ENCODE measurements around the gene SMG6.

Gene SMG6

DNA sequence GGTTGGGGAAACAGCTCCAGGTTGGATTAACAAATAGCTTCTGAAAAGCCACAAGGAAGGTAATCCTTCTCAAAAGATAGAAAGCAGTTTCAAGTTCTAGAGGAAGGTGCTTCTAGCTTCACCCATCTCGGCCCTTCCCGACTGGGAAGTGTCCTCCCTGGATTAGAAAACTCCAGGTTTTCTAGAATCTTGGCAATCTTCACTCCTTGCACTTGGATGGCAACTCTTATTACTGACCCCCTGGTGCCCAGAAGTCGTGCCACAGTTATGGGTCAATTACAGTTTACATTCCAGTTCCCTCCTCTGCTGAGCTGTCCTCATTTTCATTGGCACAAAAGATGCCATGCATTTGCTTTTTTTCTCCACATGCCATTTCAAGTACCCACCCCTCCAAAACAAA is 65.6 kb downstream of the SMG6 start:
- no peak overlapping the region for H3K4me3 ChIP-seq (ENCODE audit: low read depth, low read length)

DNA sequence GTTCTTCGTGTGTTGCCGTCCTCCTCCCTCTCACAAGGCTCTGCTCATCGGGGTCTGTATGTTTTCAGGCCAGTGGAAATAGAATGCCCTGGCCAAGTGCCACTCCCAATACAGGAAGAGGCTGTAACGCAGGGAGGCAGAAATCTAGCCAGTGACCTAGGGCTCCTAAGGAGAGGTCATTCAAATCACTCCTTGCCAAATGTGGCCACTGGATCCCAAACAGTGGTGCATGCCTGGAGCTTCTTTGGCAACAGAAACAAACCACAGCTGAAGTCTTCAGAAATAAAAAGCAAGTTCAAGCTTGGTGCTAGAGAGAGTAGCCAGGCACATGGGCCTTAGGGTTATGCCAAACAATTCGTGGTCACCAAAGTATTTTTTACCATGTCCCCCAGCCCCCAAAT is 66.1 kb downstream of the SMG6 start:
- no peak overlapping the region for H3K4me3 ChIP-seq (ENCODE audit: low read depth, low read length)

DNA sequence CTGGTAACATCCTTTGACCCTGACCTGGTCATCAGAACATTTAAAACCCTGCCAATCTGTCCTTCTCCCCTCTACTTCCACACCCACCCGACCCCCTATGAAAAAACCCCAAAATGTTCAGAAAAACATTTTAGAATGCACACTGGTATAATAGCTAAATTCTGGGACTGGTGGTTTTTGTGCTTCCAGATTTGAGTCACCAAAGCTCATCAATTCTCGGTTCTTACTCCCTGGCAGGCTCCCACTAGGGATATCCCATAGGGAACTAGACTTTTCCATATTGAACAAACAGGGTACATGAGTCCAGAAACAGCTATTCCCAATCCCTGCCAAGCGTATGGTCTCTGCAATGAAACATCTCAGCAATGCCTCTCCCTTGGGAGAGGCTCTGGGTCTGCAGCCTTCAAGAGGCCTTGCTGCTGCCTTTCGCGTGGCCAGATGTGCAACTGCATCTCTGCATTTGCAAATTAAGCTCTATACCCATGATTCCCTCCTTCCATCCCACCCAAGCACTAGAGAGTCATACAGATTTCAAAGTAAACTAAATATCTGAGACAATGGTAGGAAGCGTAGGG is 67.7 kb downstream of the SMG6 start:
- no peak overlapping the region for H3K4me3 ChIP-seq (ENCODE audit: low read depth, low read length)

DNA sequence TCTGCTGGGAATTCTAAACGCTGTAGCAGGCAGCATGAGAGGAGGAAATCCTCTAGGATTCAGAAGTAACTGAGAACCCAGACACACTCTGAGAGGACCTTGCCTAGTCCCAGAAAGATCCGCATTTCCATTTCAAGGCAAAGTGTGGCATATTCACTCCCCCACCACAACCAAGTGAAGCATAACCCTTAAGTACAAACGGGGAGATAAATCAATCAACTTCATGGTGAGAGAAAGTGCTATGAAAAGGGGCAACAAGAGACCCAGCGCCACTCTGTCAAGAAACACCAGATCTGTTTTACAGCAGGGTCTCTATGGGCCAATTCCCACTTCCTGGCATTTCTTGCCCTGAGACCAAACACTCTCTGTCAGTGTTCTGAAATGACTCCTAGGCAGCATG is 68.3 kb downstream of the SMG6 start:
- H3K4me3 ChIP-seq (ENCODE audit: low read depth, low read length) = no peak overlapping the region

DNA sequence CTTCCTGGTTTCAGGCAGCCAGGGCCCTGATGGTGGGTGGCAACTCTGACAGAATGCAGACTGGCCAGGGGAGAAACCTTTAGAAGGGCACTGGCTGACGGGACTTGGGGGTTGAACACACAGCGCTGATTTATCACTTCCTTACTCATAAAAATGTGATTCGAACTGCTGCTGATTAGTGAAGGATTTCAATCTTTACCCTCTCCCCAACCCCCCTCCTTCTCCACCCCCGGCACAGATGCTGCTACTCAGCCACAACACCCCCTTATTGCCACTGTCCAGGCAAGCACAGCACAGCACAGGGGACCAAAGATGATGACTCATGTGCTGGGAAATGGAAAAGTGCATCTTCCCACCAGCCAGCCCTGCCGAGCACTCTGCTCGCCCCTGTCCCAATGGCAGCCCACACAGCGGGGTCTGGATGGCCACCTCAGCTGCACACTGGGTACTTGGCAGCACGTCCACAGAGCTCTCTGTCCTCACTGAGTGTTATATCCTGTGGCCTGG is 70.1 kb downstream of the SMG6 start:
- no peak overlapping the region for H3K4me3 ChIP-seq (ENCODE audit: low read depth, low read length)

DNA sequence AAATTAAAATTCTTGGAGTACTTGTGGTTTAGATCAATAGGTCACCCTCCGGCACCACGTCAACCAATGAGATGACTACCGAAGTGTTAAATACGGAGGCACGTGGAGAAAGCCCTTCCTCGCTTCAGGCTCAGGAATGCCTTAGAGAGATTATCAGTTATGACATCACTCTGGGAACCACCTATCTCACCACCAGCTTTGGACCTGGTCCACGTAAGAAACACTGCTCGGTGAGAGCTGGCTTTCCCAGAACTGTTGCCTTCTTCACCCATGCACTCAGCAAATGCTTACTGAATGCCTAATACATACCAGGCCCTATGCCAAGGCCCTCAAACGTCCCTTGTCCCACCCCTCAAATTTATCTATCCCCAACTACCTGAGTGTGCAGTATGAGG is 71.3 kb downstream of the SMG6 start:
- H3K4me3 ChIP-seq (ENCODE audit: low read depth, low read length) = no peak overlapping the region

DNA sequence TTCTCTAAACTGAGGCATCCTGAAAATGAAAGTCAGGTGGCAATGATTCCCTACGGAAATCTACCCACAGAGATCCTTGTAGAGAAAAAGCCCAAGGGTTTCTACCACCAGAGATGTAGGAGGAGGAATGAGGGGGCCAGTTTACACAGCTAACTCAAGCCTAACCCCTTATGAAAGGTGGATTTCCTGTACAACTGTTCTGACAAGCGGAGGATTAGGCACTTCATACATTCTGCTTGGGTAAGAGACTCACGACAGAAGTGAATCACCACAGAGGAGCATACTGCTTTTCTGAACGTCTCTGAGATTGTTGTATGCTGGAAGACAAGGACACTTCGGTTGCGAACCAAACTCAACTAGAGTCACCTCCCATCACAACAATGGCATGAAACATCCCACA is 72.7 kb downstream of the SMG6 start:
- no peak overlapping the region for H3K4me3 ChIP-seq (ENCODE audit: low read depth, low read length)

DNA sequence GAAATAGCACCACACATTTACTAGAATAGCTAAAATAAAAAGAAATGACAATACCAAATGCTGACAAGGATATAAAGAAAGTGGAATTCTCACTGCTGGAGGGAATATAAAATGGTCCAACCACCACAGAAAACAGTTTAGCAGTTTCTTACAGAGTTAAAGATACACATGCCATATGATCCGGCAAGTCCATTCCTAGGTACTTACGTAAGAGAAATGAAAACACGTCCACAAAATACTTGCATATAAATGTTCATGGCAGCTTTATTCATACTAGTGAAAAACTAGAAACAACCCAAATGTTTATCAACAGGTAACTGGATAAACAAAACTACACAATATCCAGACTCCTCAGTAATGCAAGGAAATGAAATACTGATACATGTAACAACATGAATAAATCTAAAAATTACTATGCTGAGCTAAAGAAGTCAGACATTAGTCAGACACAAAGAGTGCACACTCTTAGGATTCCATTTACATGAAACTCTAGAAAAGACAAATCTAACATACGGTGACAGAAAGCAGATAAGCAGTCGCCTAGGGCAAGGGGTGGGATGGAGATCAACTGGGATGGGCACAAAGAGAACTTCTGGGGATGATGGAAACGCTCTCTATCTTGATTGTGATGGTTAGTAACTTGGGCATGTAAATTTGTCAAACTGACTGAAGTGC is 76.4 kb downstream of the SMG6 start:
- H3K4me3 ChIP-seq (ENCODE audit: low read depth, low read length) = no peak overlapping the region

DNA sequence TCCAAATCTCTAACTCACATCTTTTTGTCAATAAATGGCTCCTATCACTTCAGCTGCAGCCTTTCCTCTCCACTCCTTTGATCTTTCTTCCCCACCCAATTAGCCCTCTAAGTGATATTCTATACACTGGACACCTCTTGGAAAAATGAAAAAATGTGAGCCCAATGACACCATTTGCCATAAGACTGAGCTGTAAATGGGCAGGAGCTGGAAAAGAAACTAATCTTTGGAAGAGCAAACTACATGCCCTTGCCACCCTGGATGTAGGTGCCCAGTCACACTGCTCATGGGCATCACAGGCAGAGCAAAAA is 80.0 kb downstream of the SMG6 start:
- H3K4me3 ChIP-seq (ENCODE audit: low read depth, low read length) = no peak overlapping the region

DNA sequence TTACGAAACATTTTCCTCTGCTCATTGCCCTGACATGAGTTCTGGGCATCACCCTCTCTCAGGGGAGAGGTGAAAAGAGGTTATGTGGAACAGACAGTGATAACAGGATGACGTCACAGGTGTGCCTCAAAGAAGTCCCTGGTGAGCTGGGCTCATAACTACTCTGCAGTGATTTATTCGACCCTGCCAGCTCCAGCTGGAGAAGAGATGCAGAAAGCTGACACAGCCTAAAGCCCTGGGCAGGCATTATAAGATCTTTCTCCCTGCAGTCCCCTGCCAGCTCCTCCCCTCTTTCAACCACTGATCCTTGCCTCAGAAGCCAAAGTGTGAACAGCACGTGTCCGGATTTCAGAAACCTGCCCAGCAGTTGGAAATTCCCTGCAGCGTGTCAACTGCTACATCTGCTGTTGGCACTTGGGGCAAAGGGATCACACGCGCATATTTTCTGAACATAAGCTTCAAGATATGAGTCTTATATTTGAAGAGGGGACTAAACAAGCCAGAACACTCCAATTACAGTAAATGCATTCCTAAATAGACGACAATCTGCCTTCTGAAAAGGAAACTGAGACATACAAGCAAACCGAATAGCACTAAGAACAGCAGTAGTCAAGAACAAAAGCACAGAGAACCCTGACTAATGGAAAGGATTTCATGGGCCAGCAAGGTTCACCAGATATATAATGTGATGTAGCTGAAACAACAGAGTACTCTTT is 80.5 kb downstream of the SMG6 start:
- H3K4me3 ChIP-seq (ENCODE audit: low read depth, low read length) = no peak overlapping the region

DNA sequence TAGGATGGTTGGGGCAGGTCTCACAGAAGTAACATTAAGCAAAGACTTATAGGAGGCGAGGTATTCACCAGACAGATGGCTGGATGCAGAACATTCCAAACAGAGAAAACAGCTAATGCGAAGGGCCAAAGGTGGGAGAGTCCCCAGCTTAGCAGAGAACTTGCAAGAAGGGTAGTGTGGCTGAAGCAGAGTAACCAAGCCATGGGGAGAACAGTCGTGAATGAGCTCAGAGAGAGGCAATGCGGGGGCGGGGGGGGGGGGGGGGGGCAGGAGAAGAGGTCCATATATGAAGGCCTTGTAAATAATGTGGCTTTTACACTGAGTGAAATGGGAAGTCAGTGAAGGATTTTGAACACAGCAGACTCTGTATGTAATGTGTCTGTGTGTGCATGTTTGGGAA is 81.3 kb downstream of the SMG6 start:
- H3K4me3 ChIP-seq (ENCODE audit: low read depth, low read length) = no peak overlapping the region

DNA sequence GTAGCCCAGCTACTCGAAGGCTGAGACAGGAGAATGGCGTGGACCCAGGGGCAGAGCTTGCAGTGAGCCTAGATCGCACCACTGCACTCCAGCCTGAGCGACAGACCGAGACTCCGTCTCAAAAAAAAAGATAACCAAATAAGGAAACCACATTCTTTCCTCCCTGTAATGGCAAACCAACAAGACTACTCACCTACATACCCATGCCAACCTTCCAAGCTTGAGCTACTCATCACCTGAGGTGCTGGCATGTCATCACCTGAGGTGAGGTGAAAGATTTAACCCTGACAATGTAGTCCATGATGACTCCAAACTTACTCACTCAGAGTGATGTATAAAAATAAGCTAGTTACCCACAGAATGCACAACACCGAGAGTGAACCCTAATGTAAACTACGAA is 85.2 kb downstream of the SMG6 start:
- H3K4me3 ChIP-seq (ENCODE audit: low read depth, low read length) = no peak overlapping the region

DNA sequence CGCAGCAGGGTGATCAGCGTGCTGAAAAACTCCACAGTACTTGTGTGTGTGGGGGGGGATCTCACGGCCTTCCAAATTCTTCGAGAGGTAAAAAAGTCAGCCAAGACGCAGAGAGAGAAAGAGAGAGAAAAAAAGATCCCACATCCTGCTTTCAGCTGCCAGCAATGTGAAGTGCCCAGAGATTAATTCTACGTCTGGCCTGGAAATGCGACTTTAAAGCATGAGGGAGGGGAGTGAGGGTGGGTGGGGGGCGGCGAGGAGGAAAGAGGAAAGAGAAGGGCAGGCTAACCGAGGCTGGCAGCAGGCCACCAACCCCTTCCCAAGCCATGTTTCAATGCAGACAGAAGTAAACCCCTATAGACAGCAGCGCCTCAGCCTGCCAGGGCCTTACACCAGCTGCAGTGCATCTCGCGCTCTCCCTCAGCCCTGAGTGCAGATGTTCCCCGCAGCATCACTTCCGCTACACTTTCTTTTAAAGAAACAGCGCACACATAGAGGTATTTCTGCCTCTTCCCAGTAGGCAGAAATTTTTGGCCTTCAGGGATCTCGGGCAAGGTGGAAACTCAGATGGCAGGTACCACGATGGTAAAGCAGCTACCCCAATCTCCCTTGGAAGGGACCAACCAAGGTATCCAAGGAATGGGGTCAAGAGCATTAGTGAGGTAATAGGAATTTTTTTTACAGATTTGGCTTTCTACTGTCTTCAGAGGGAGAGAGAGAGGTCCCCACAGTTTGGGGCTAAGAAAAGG is 87.8 kb downstream of the SMG6 start:
- H3K4me3 ChIP-seq (ENCODE audit: low read depth, low read length) = no peak overlapping the region

DNA sequence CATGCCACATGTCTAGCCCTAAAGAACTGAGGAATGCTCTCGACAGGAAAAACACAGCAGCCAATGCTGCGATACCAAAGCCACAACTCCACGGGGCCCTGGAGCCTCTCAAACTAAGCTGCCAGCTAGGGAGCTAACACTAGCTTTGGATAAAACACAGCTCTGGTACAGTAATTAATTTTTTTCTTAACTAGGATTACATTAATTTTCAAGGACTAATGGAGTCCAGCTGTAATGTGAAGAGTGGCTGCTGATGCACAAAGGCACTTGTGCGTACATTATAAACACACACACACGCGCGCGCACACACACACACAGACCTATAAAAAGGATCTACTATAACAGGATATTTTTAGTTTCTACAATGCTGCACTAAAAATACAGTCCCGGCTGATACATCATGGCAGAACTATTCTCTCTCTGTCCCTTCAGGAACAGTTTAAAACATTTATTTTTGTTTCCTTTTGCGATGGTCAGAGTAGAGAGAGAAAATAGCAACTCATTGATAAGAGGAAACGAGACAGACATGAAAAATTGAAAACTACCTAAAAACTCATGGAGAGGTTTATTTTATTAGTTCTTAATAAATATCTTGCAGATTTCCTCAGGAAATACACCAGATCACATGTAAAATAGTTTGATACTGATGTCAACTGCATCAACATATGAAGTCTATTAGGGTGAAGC is 88.5 kb downstream of the SMG6 start:
- no peak overlapping the region for H3K4me3 ChIP-seq (ENCODE audit: low read depth, low read length)

DNA sequence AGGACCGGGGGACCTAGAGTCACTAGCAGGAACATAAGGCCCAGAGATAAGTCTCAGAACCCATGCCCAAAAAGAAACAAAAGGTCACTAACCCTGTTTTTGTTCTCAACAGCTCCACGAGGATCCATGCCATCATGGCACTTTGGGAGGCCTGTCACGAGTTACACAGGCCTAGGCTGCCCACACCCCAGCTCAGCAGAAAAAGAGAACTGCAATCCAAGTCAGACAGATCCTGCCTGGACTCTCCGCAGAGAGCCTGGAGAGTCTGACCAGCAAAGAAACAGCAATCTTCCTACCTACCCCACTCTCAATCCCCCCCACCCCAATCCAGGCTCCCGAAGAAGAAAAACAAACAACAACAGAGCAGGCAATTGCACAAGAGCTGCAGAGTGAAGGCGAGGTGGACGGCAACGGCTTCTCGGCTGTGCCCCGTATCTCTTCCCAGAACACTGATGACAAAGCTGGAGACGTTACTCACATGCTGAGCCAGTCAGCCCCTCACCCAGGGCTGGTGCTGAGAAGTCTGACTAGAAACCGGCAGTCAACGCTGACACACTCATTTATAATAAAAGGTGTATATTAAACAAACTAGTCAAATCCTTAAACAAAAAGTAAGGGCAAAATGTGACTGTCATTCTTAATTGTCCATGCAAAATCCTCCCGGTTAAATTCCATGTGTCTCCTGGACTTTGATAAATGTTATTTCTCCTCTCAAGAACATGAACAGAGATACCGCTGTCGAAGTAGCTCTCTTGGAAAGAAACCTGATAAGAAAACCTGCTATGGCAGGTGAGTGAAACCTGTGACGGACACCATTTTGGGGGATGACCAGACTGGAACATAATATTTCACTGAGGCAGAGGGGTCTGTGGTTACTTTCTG is 89.3 kb downstream of the SMG6 start:
- H3K4me3 ChIP-seq (ENCODE audit: low read depth, low read length) = no peak overlapping the region

DNA sequence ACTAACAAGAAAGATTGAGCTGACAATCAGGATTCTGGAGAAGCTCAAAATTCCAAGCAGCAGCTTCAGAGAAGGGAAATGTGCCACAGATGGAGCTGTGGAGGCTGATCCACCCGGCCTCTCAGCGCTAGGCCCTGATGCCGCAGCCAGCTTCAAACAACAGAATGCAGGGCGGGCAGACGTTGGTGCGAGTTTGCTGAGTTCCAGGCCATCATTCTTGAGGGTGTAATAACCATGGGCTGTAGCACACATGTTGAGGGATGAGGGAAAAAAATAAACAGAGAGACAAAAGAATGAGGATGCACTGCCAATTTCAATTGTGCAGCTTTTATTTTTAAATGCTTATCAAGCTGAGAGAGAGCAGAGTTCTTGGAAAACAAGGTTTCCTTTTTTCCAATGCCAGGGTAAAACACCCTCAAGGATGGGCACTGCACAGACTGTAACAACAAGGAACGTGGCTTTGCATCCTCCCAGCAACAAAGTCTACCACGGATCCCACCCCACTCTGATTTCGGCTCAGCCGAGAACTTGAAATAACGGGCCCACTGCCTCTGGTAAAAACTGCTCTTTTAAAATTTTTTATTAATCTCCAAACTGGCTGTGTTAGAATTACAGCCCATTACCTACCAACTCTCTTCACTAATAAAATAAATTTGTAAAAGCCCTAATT is 90.2 kb downstream of the SMG6 start:
- no peak overlapping the region for H3K4me3 ChIP-seq (ENCODE audit: low read depth, low read length)

DNA sequence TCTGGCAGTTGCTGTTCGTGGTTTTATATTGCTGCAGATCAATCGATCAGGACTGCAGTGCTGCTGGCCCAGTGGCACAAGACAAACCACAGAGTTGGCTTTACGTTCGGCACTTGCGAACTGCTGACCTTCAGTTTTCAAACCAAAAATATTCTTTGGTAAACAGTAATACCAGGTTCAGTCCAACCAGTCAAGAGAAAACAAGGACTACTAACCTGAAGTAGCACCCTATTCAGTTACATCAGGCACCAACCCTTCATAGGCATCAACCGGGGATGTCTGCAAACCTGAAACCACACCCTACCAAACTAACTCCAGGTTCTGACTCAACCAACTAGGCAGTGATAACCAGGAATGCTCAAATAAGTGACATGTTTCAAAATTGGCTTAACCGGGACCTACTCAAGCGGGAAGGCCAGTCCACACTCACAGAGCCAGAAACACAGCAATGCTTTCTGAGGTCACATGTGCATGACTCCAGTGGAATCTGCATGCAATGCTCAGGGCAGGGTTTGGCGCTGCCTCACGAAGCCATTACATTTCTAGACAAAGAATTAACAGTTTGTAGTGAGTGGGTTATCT is 91.1 kb downstream of the SMG6 start:
- no peak overlapping the region for H3K4me3 ChIP-seq (ENCODE audit: low read depth, low read length)

DNA sequence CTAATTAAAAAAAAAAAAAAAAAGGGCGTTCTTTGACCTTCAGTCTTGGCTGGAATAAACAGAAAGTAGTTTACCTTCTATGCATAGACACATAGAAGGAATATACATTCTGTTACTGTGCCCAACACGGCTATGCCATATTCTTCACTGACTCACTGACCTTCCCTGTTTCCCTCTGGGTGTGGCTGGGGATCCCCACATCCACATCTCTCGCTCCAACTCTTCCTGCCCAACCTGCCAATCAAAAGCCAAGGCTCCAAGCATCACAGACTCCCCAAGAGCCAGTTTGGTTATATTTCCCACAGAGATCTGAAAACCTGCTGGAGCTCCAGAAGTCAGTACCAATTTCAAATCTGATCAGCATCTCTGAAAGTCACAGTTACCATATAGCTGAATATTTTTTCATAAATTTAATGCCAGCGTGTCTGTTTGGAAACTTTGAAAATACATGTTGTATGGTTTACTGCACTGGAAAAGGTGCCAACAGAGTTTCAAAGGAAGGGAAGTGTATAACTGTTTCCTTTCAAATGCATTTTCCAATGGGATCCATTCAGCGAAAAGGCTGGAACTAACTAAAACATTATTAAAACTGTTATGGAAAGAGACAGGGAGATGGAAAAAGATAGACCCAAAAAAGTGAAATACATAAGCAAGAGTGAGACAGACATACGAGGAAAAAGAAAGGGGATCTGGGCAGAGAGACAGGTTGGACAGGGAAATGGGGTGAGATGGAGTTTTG is 91.8 kb downstream of the SMG6 start:
- no peak overlapping the region for H3K4me3 ChIP-seq (ENCODE audit: low read depth, low read length)

DNA sequence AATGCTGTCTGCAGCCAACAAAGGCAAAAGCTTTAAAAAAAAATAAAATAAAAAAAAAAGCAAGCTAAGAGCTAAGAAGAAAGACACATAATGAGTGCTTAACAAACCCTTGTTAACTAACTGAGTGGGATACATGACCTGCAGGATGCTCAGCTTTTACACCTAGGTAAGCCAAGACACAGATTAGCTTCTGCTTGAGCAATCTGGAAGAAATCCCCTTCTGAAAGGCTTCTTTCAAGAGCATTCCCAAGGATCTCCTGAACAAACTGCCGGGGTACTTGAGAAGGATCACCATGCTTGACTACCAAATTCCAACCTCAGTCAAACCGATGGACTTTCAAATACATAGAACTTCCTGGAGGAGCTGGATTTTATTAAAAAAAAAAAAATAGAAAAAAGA is 92.9 kb downstream of the SMG6 start:
- H3K4me3 ChIP-seq (ENCODE audit: low read depth, low read length) = no peak overlapping the region
